ENCODE measurements around the gene TNFRSF1A.

TNFRSF1A gene

GRCh38 chr12:6341417-6342139 is at the start of gene TNFRSF1A:
Gene TNFRSF1A, minus strand, starts transcription at chr12:6342076. Its CDS starts 262 bp downstream, at chr12:6341814.
- no peak for FAIRE-seq

GRCh38 chr12:6391013-6391412 is 49.1 kb upstream of the TNFRSF1A start:
- no peak for FAIRE-seq

- FAIRE-seq = no peak
These were observed 48.4 kb upstream of the TNFRSF1A start for GRCh38 chr12:6390084-6390799.

- no peak for FAIRE-seq
These were observed 45.7 kb upstream of the TNFRSF1A start for GRCh38 chr12:6387541-6387940.

GRCh38 chr12:6386491-6386890 is 44.6 kb upstream of the TNFRSF1A start:
- no peak for FAIRE-seq

- FAIRE-seq = no peak
These were observed 44.2 kb upstream of the TNFRSF1A start for GRCh38 chr12:6386038-6386437.

- FAIRE-seq = no peak
These were observed 42.9 kb upstream of the TNFRSF1A start for GRCh38 chr12:6384499-6385436.

- no peak for FAIRE-seq
These were observed 42.0 kb upstream of the TNFRSF1A start, which contains the start of gene LTBR for GRCh38 chr12:6383572-6384498. Gene LTBR, plus strand, starts transcription at chr12:6384162. Its CDS starts 197 bp downstream, at chr12:6384359.

- no peak for FAIRE-seq
These were observed 41.1 kb upstream of the TNFRSF1A start for GRCh38 chr12:6382982-6383381.

- no peak for FAIRE-seq
These were observed 40.5 kb upstream of the TNFRSF1A start for GRCh38 chr12:6382371-6382770.

- no peak for FAIRE-seq
These were observed 38.6 kb upstream of the TNFRSF1A start for GRCh38 chr12:6380141-6381121.

GRCh38 chr12:6378709-6379472 is 37.0 kb upstream of the TNFRSF1A start:
- FAIRE-seq = no peak

GRCh38 chr12:6377667-6377994 is 35.8 kb upstream of the TNFRSF1A start:
- no peak for FAIRE-seq

- no peak for FAIRE-seq
These were observed 35.2 kb upstream of the TNFRSF1A start for GRCh38 chr12:6376870-6377666.

GRCh38 chr12:6376079-6376869 is 34.4 kb upstream of the TNFRSF1A start:
- FAIRE-seq = no peak

- FAIRE-seq = no peak
These were observed 33.6 kb upstream of the TNFRSF1A start, which contains the start of gene SCNN1A for GRCh38 chr12:6375269-6376078. Gene SCNN1A, minus strand, starts transcription at chr12:6375563. Its CDS starts 780 bp downstream, at chr12:6374783.

GRCh38 chr12:6374786-6375160 is 32.9 kb upstream of the TNFRSF1A start:
- no peak for FAIRE-seq

Data from TTC549 (cell line).